ENCODE data around the gene GREM2.

The GREM2 gene

DNA sequence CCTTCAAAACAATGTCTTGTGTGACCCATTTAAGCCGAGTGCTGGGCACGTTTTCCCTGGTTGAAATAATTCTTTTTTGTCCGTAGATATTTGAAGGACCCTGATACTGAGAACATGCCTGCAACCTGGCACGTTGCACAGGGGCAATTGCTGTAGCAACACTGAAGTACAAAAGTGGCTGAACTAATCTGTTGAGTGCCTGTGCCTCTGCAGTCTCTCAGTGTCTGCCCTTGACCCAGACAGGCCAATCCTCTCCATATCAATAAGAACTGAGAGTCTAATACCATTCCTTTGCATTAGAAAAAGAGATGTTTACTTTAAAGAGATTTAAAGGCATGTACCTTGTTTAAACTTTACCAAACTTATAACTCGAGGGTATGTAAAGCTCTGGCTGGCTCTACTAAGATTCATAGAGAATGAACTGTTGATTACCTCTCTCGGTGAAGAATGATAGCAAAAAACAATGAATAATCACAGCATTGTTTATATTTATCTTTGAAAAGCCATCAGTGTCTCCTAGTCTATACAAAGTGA is 2.4 kb downstream of the GREM2 start:
- TF ChIP-seq REST (IDR thresholded peaks at IDR 0.05; ENCODE audit: low read depth) (no peak), TAF1 (IDR thresholded peaks at IDR 0.05; ENCODE audit: low read depth) (no peak), CREB1 (IDR thresholded peaks at IDR 0.05; ENCODE audit: low read depth) (no peak), ZBTB7A (IDR thresholded peaks at IDR 0.05; ENCODE audit: low read depth) (no peak), YY1 (IDR thresholded peaks at IDR 0.05; ENCODE audit: low read depth) (no peak), CEBPB (IDR thresholded peaks at IDR 0.05) (no peak), TCF12 (IDR thresholded peaks at IDR 0.05; ENCODE audit: low read depth) (no peak), EP300 (IDR thresholded peaks at IDR 0.05; ENCODE audit: borderline replicate concordance) (no peak), NFIC (IDR thresholded peaks at IDR 0.05) (no peak), USF1 (IDR thresholded peaks at IDR 0.05) (no peak), TEAD4 (IDR thresholded peaks at IDR 0.05) (no peak), FOXM1 (IDR thresholded peaks at IDR 0.05; ENCODE audit: borderline replicate concordance, low read depth) (no peak), EGR1 (IDR thresholded peaks at IDR 0.05) (no peak), RAD21 (IDR thresholded peaks at IDR 0.05; ENCODE audit: low read depth) (no peak)
- TF ChIP-seq, protein P1, sequence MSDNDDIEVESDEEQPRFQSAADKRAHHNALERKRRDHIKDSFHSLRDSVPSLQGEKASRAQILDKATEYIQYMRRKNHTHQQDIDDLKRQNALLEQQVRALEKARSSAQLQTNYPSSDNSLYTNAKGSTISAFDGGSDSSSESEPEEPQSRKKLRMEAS (IDR thresholded peaks at IDR 0.05): no peak

DNA sequence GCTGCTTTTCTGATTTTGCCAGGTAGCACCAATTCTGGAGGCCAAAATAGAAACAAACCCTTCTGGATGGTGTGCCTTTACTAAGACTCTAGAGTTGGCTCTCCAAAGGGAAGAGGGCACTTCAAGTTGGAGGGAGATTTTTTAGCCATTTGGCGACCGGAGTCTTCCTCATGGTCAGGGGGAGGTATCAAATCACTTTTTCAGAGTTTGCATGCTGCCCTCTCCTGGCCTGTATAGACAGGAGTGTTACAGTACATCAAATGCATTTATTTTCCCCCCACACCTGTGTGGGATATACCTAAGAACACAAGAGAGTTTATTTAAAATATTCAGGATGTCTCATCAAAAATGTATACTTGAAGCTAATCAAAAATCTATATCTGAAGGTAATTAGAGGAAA is 3.2 kb downstream of the GREM2 start:
- no peak for TF ChIP-seq TEAD4 (IDR thresholded peaks at IDR 0.05)
- TF ChIP-seq REST (IDR thresholded peaks at IDR 0.05; ENCODE audit: low read depth): no peak
- TF ChIP-seq ZBTB7A (IDR thresholded peaks at IDR 0.05; ENCODE audit: low read depth): no peak
- TF ChIP-seq TAF1 (IDR thresholded peaks at IDR 0.05; ENCODE audit: low read depth): no peak
- TF ChIP-seq, protein P1 (IDR thresholded peaks at IDR 0.05): no peak
- TF ChIP-seq CREB1 (IDR thresholded peaks at IDR 0.05; ENCODE audit: low read depth): no peak
- TF ChIP-seq FOXM1 (IDR thresholded peaks at IDR 0.05; ENCODE audit: borderline replicate concordance, low read depth): no peak
- no peak for TF ChIP-seq YY1 (IDR thresholded peaks at IDR 0.05; ENCODE audit: low read depth)
- TF ChIP-seq RAD21 (IDR thresholded peaks at IDR 0.05; ENCODE audit: low read depth): no peak
- TF ChIP-seq TCF12 (IDR thresholded peaks at IDR 0.05; ENCODE audit: low read depth): no peak
- no peak for TF ChIP-seq USF1 (IDR thresholded peaks at IDR 0.05)
- no peak for TF ChIP-seq CEBPB (IDR thresholded peaks at IDR 0.05)
- TF ChIP-seq EGR1 (IDR thresholded peaks at IDR 0.05): no peak
- TF ChIP-seq NFIC (IDR thresholded peaks at IDR 0.05): no peak
- no peak for TF ChIP-seq EP300 (IDR thresholded peaks at IDR 0.05; ENCODE audit: borderline replicate concordance)

DNA sequence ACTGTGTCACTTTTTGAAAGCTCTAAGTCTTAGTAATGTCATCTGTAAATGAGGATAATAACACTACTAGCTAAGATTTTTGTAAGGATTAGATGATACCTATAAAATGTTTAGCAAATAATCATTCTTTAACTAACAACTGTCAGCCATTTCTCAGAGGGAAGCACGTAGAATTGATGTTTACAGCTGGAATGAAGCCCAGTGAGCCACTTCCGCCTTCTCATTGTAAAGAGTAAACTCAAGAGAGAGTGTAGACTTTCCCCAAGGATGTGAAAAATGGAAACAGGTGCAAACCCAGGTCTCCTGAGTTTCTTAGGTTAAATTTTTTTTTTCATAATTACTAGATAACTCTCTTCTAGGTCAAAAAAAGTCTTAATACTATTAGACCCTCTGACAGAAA is 4.9 kb downstream of the GREM2 start:
- no peak for TF ChIP-seq CREB1 (IDR thresholded peaks at IDR 0.05; ENCODE audit: low read depth)
- no peak for TF ChIP-seq EP300 (IDR thresholded peaks at IDR 0.05; ENCODE audit: borderline replicate concordance)
- no peak for TF ChIP-seq FOXM1 (IDR thresholded peaks at IDR 0.05; ENCODE audit: borderline replicate concordance, low read depth)
- TF ChIP-seq TCF12 (IDR thresholded peaks at IDR 0.05; ENCODE audit: low read depth): no peak
- no peak for TF ChIP-seq TAF1 (IDR thresholded peaks at IDR 0.05; ENCODE audit: low read depth)
- TF ChIP-seq REST (IDR thresholded peaks at IDR 0.05; ENCODE audit: low read depth): no peak
- TF ChIP-seq CEBPB (IDR thresholded peaks at IDR 0.05): no peak
- TF ChIP-seq ZBTB7A (IDR thresholded peaks at IDR 0.05; ENCODE audit: low read depth): no peak
- no peak for TF ChIP-seq USF1 (IDR thresholded peaks at IDR 0.05)
- TF ChIP-seq EGR1 (IDR thresholded peaks at IDR 0.05): no peak
- no peak for TF ChIP-seq TEAD4 (IDR thresholded peaks at IDR 0.05)
- no peak for TF ChIP-seq RAD21 (IDR thresholded peaks at IDR 0.05; ENCODE audit: low read depth)
- no peak for TF ChIP-seq YY1 (IDR thresholded peaks at IDR 0.05; ENCODE audit: low read depth)
- TF ChIP-seq NFIC (IDR thresholded peaks at IDR 0.05): no peak
- TF ChIP-seq, protein P1 (IDR thresholded peaks at IDR 0.05): no peak
